Liver (tissue), 9 donors: ENCODE measurements around the gene HDAC8. TPM values are rescaled to one million over a fixed set of nuclear protein-coding genes. Genes with fewer than 3 reads are reported as not detected.

Experiments used
- DNase-seq: peaks from one replicate; pipeline ENCODE4 v3.0.0-alpha.2; 2017; ENCODE audit warnings: low spot score
- H3K27ac ChIP-seq, 2 donors: one replicate each; pipeline ENCODE4 v1.7.0; 2013; ENCODE audit warnings: inconsistent platforms in 2 of 2, low read length in 2 of 2, control low read depth in 1 of 2, low read depth in 1 of 2, mild to moderate bottlenecking in 1 of 2
- H3K27me3 ChIP-seq, 4 donors: one replicate each; pipeline versions ENCODE4 v1.6.1 to v1.7.0; 2013; ENCODE audit warnings: low read length in 3 of 4, inconsistent platforms in 1 of 4, mild to moderate bottlenecking in 1 of 4, moderate library complexity in 1 of 4; ENCODE audit not compliant: control insufficient read depth in 4 of 4, insufficient read depth in 4 of 4
- H3K36me3 ChIP-seq, 4 donors: one replicate each; pipeline versions ENCODE4 v1.6.1 to v1.7.0; 2013; ENCODE audit warnings: low read length in 3 of 4, mild to moderate bottlenecking in 3 of 4, low read depth in 1 of 4, moderate library complexity in 1 of 4; ENCODE audit not compliant: control insufficient read depth in 4 of 4, insufficient read depth in 3 of 4
- H3K4me1 ChIP-seq, 4 donors: one replicate each; pipeline versions ENCODE4 v1.6.1 to v1.7.0; 2013; ENCODE audit warnings: low read length in 3 of 4, mild to moderate bottlenecking in 3 of 4, moderate library complexity in 1 of 4; ENCODE audit not compliant: control insufficient read depth in 4 of 4, insufficient read depth in 4 of 4
- H3K4me3 ChIP-seq, 3 donors: one replicate each; pipeline versions ENCODE4 v1.6.1 to v1.7.0; 2013; ENCODE audit warnings: low read length in 3 of 3, control low read depth in 1 of 3, low read depth in 1 of 3, mild to moderate bottlenecking in 1 of 3
- H3K9ac ChIP-seq, 2 donors: one replicate each; pipeline ENCODE4 v1.7.0; 2013; ENCODE audit warnings: low read length in 2 of 2, mild to moderate bottlenecking in 2 of 2, moderate library complexity in 2 of 2, control low read depth in 1 of 2, low read depth in 1 of 2
- H3K9me3 ChIP-seq, 4 donors: one replicate each; pipeline versions ENCODE4 v1.6.1 to v1.7.0; 2013; ENCODE audit warnings: low read length in 3 of 4; ENCODE audit not compliant: control insufficient read depth in 4 of 4
- ATF3 ChIP-seq: IDR thresholded peaks from 2 replicates; pipeline ENCODE4 v1.6.1; 2016; ENCODE audit warnings: antibody characterized with exemption
- CTCF ChIP-seq: fragments of 150-350 bp; IDR thresholded peaks from 2 replicates; pipeline ENCODE4 v1.5.1; 2017; ENCODE audit warnings: improper control_type of control experiment, low read depth, low read length; ENCODE audit not compliant: missing input control
- EGR1 ChIP-seq, 2 donors: IDR thresholded peaks; 2 replicates each; pipeline ENCODE4 v1.6.1; 2016 to 2018; ENCODE audit warnings: antibody characterized with exemption in 2 of 2, low read depth in 2 of 2
- FOXA1 ChIP-seq: IDR thresholded peaks from 2 replicates; pipeline ENCODE4 v1.6.1; 2016; ENCODE audit warnings: antibody characterized with exemption
- FOXA2 ChIP-seq: IDR thresholded peaks from 2 replicates; pipeline ENCODE4 v1.6.1; 2016; ENCODE audit warnings: antibody characterized with exemption
- GABPA ChIP-seq, 2 donors: IDR thresholded peaks in 1 of 2; conservative IDR thresholded peaks in 1 of 2; 2 replicates each; pipeline ENCODE4 v1.6.1; 2016; ENCODE audit warnings: antibody characterized with exemption in 2 of 2, mild to moderate bottlenecking in 1 of 2, moderate library complexity in 1 of 2
- HNF4A ChIP-seq, 2 donors: conservative IDR thresholded peaks; 2 replicates each; pipeline ENCODE4 v1.6.1; 2016; ENCODE audit warnings: antibody characterized with exemption in 2 of 2, mild to moderate bottlenecking in 2 of 2
- HNF4G ChIP-seq: IDR thresholded peaks from 2 replicates; pipeline ENCODE4 v1.6.1; 2016; ENCODE audit warnings: antibody characterized with exemption
- JUND ChIP-seq, 2 donors: IDR thresholded peaks; 2 replicates each; pipeline ENCODE4 v1.6.1; 2016; ENCODE audit warnings: antibody characterized with exemption in 2 of 2
- MAX ChIP-seq: IDR thresholded peaks from 2 replicates; pipeline ENCODE4 v1.6.1; 2016; ENCODE audit warnings: antibody characterized with exemption
- NR2F2 ChIP-seq: IDR thresholded peaks from 2 replicates; pipeline ENCODE4 v1.6.1; 2016; ENCODE audit warnings: antibody characterized with exemption
- RAD21 ChIP-seq, 2 donors: IDR thresholded peaks; 2 replicates each; pipeline ENCODE4 v1.6.1; 2016; ENCODE audit warnings: antibody characterized with exemption in 2 of 2, mild to moderate bottlenecking in 2 of 2
- REST ChIP-seq: IDR thresholded peaks from 2 replicates; pipeline ENCODE4 v1.6.1; 2016; ENCODE audit warnings: antibody characterized with exemption, mild to moderate bottlenecking
- RXRA ChIP-seq, 2 donors: IDR thresholded peaks; 2 replicates each; pipeline ENCODE4 v1.6.1; 2017 to 2018; ENCODE audit warnings: antibody characterized with exemption in 2 of 2, mild to moderate bottlenecking in 1 of 2
- SP1 ChIP-seq: IDR thresholded peaks from 2 replicates; pipeline ENCODE4 v1.6.1; 2018; ENCODE audit warnings: antibody characterized with exemption, mild to moderate bottlenecking
- TAF1 ChIP-seq: conservative IDR thresholded peaks from 2 replicates; pipeline ENCODE4 v1.6.1; 2016; ENCODE audit warnings: antibody characterized with exemption, mild to moderate bottlenecking
- ZBTB33 ChIP-seq: IDR thresholded peaks from 2 replicates; pipeline ENCODE4 v1.6.1; 2016; ENCODE audit warnings: antibody characterized with exemption
- WGBS: extraction: QIAGEN DNeasy Blood & Tissue Kit; methylation state at CpG from one replicate; pipeline ENCODE4 v1.1.7; 2013; 5-methylcytosine and 5-hydroxymethylcytosine counted together
- polyA plus RNA-seq, 2 donors: library from polyadenylated mRNA; stranded (reverse) in 1 of 2; unstranded in 1 of 2; fragments of 200-250 nt in 1 of 2; fragments of >200 nt in 1 of 2; fragmentation: Nextera tagmentation in 1 of 2; extraction: Ambion mirVana in 1 of 2; gene quantifications; one replicate each; pipeline versions ENCODE4 v1.2.1 to v1.2.3, GENCODE V29; 2013 to 2015
- total RNA-seq, 2 donors: library from RNA; depleted of rRNA; stranded (reverse); fragments of >200 nt; gene quantifications; one replicate each; pipeline ENCODE4 v1.2.3, GENCODE V29; 2014
- donor health status: healthy.
- donor health status: healthy.
- donor health status: healthy.
- donor health status: healthy.
- donor health status: healthy.

The HDAC8 gene
- total and polyA plus RNA-seq, 4 donors = 11.1 to 30.4 (median 14.0) TPM

- Histone ChIP-seq H3K9me3 (no peaks in the 10 kb centered on the region), H3K27me3 (no peaks in the 10 kb centered on the region), H3K4me1 (no peaks in the 10 kb centered on the region), H3K9ac (no peak overlapping the region), H3K4me3 (no peak overlapping the region), H3K27ac (no peak overlapping the region), H3K36me3 (peaks cover 2 to 7% (median 4%) of the 10 kb centered on the region in 4 donors)
- TF ChIP-seq JUND (IDR thresholded peaks at IDR 0.05) (no peak), REST (no peak), ZBTB33 (no peak), FOXA1 (no peak), HNF4G (no peak), CTCF (no peak), EGR1 (IDR thresholded peaks at IDR 0.05; ENCODE audit: low read depth in 2 of 2) (no peak), MAX (no peak), FOXA2 (no peak), NR2F2 (no peak), SP1 (no peak), HNF4A (conservative IDR thresholded peaks at IDR 0.05) (no peak), RAD21 (IDR thresholded peaks at IDR 0.05) (no peak), ATF3 (no peak), TAF1 (no peak)
- 96% methylated on average over 6 of the region's 6 CpGs for WGBS
- no peak for DNase-seq
Observed at GRCh38 chrX:72346302-72346949, 226.2 kb downstream of the HDAC8 start.

- TF ChIP-seq ZBTB33 (no peak), FOXA2 (no peak), CTCF (no peak), RXRA (IDR thresholded peaks at IDR 0.05) (no peak), GABPA (IDR thresholded peaks at IDR 0.05 in 1 of 2, conservative IDR thresholded peaks at IDR 0.05 in 1 of 2) (no peak)
- Histone ChIP-seq H3K27ac (no peak overlapping the region), H3K36me3 (peaks cover 0 to 4% (median 0%) of the 10 kb centered on the region in 4 donors), H3K9me3 (no peaks in the 10 kb centered on the region), H3K4me3 (no peak overlapping the region), H3K27me3 (no peaks in the 10 kb centered on the region), H3K4me1 (peaks cover 0 to 2% (median 0%) of the 10 kb centered on the region in 4 donors), H3K9ac (no peak overlapping the region)
- DNase-seq = no peak
- 96% methylated on average over 2 of the region's 2 CpGs for WGBS
Observed at GRCh38 chrX:72340626-72341025, 232.0 kb downstream of the HDAC8 start.
